H9 (cell line): ENCODE data around the gene NSMCE3. TPM values are rescaled to one million over a fixed set of nuclear protein-coding genes. Genes with fewer than 3 reads are reported as not detected.

Experiments
- DNase-seq: peaks from one replicate; pipeline ENCODE4 v3.0.0-alpha.2; 2017
- H2AFZ ChIP-seq: one replicate; pipeline ENCODE4 v1.6.1; 2013; ENCODE audit warnings: mild to moderate bottlenecking, low read length, control low read depth, moderate library complexity
- H2AK5ac ChIP-seq: 2 replicates; pipeline ENCODE4 v1.6.1; 2013; ENCODE audit warnings: low read length, control low read depth, mixed read lengths; ENCODE audit not compliant: insufficient read length
- H2BK120ac ChIP-seq: one replicate; pipeline ENCODE4 v1.6.1; 2013; ENCODE audit warnings: low read depth, mild to moderate bottlenecking, low read length, control low read depth, inconsistent platforms; ENCODE audit not compliant: poor library complexity, severe bottlenecking
- H2BK12ac ChIP-seq: 2 replicates; pipeline ENCODE4 v1.6.1; 2013; ENCODE audit warnings: low read length, control low read depth, mixed read lengths, low read depth; ENCODE audit not compliant: insufficient read length
- H2BK15ac ChIP-seq: 2 replicates; pipeline ENCODE4 v1.6.1; 2013; ENCODE audit warnings: low read depth, low read length, control low read depth
- H2BK20ac ChIP-seq: one replicate; pipeline ENCODE4 v1.6.1; 2013; ENCODE audit warnings: low read depth, mild to moderate bottlenecking, low read length, control low read depth, inconsistent platforms; ENCODE audit not compliant: poor library complexity, severe bottlenecking
- H2BK5ac ChIP-seq: 2 replicates; pipeline ENCODE4 v1.6.1; 2013; ENCODE audit warnings: low read length, control low read depth, mixed read lengths; ENCODE audit not compliant: insufficient read length
- H3K14ac ChIP-seq: 2 replicates; pipeline ENCODE4 v1.6.1; 2013; ENCODE audit warnings: low read length, control low read depth; ENCODE audit not compliant: insufficient read depth
- H3K18ac ChIP-seq: 2 replicates; pipeline ENCODE4 v1.6.1; 2013; ENCODE audit warnings: low read depth, mild to moderate bottlenecking, mixed read lengths, low read length, control low read depth; ENCODE audit not compliant: insufficient read length
- H3K23ac ChIP-seq: 2 replicates; pipeline ENCODE4 v1.6.1; 2013; ENCODE audit warnings: low read length, control low read depth, mixed read lengths, low read depth; ENCODE audit not compliant: insufficient read length
- H3K23me2 ChIP-seq: 2 replicates; pipeline ENCODE4 v1.6.1; 2013; ENCODE audit warnings: low read depth, mild to moderate bottlenecking, mixed read lengths, low read length, control low read depth; ENCODE audit not compliant: insufficient read length, poor library complexity, severe bottlenecking
- H3K27ac ChIP-seq: 2 replicates; pipeline ENCODE4 v1.5.1; 2013; ENCODE audit warnings: low read length, control low read depth, mixed read lengths, low read depth; ENCODE audit not compliant: insufficient read length
- H3K27me3 ChIP-seq: 2 replicates; pipeline ENCODE4 v1.6.1; 2013; ENCODE audit warnings: low read length, control low read depth, inconsistent platforms; ENCODE audit not compliant: insufficient read depth
- H3K4ac ChIP-seq: 2 replicates; pipeline ENCODE4 v1.6.1; 2013; ENCODE audit warnings: low read depth, mild to moderate bottlenecking, control low read depth, inconsistent platforms, low read length, moderate library complexity
- H3K4me1 ChIP-seq: 2 replicates; pipeline ENCODE4 v1.6.1; 2013; ENCODE audit warnings: low read length, control low read depth, inconsistent platforms; ENCODE audit not compliant: insufficient read depth
- H3K4me2 ChIP-seq: 2 replicates; pipeline ENCODE4 v1.6.1; 2013; ENCODE audit warnings: low read length, control low read depth, mixed read lengths; ENCODE audit not compliant: insufficient read length, insufficient read depth
- H3K56ac ChIP-seq: 2 replicates; pipeline ENCODE4 v1.6.1; 2013; ENCODE audit warnings: low read depth, mild to moderate bottlenecking, mixed read lengths, low read length, control low read depth; ENCODE audit not compliant: insufficient read length
- H3K79me1 ChIP-seq: 2 replicates; pipeline ENCODE4 v1.6.1; 2013; ENCODE audit warnings: low read depth, mild to moderate bottlenecking, moderate library complexity, low read length, control low read depth, inconsistent platforms; ENCODE audit not compliant: insufficient read depth, poor library complexity, severe bottlenecking
- H3K79me2 ChIP-seq: 2 replicates; pipeline ENCODE4 v1.6.1; 2013; ENCODE audit warnings: low read length, control low read depth, inconsistent platforms; ENCODE audit not compliant: insufficient read depth
- H3K9ac ChIP-seq: 2 replicates; pipeline ENCODE4 v1.6.1; 2013; ENCODE audit warnings: low read length, control low read depth, mixed read lengths; ENCODE audit not compliant: insufficient read length; ENCODE audit errors: extremely low read depth
- H3K9me3 ChIP-seq: one replicate; pipeline ENCODE4 v1.6.1; 2013; ENCODE audit warnings: low read depth, low read length, inconsistent platforms; ENCODE audit not compliant: control insufficient read depth
- H3T11ph ChIP-seq: one replicate; pipeline ENCODE4 v1.6.1; 2013; ENCODE audit warnings: mild to moderate bottlenecking, low read length, control low read depth, inconsistent platforms
- H4K20me1 ChIP-seq: one replicate; pipeline ENCODE4 v1.6.1; 2013; ENCODE audit not compliant: control insufficient read depth, insufficient read length, insufficient read depth
- H4K5ac ChIP-seq: 2 replicates; pipeline ENCODE4 v1.6.1; 2013; ENCODE audit warnings: low read depth, mild to moderate bottlenecking, mixed read lengths, low read length, control low read depth; ENCODE audit not compliant: insufficient read length
- H4K8ac ChIP-seq: replicated peaks from 2 replicates; pipeline ENCODE4 v1.6.1; 2013; ENCODE audit warnings: low read length, control low read depth, mixed read lengths, low read depth; ENCODE audit not compliant: insufficient read length
- H4K91ac ChIP-seq: 2 replicates; pipeline ENCODE4 v1.6.1; 2013; ENCODE audit warnings: low read depth, mild to moderate bottlenecking, moderate library complexity, mixed read lengths, low read length, control low read depth; ENCODE audit not compliant: insufficient read length
- H3K27ac Mint-ChIP-seq, 3 experiments: 2 replicates in 2 of 3; 3 replicates in 1 of 3; pipeline ENCODE4 v1.8.0; 2020 to 2021; ENCODE audit warnings: mixed read lengths in 3 of 3, mild to moderate bottlenecking in 1 of 3, moderate library complexity in 1 of 3
- H3K27me3 Mint-ChIP-seq: 2 replicates; pipeline ENCODE4 v1.8.0; 2021; ENCODE audit warnings: low read depth, mild to moderate bottlenecking, moderate library complexity, mixed read lengths
- H3K36me3 Mint-ChIP-seq, 3 experiments: 2 replicates in 2 of 3; 3 replicates in 1 of 3; pipeline ENCODE4 v1.8.0; 2020 to 2021; ENCODE audit warnings: low read depth in 3 of 3, mixed read lengths in 3 of 3; ENCODE audit not compliant: insufficient read depth in 1 of 3
- H3K4me1 Mint-ChIP-seq, 2 experiments: 2 replicates each; pipeline ENCODE4 v1.8.0; 2020; ENCODE audit warnings: mixed read lengths in 2 of 2
- H3K4me3 Mint-ChIP-seq, 2 experiments: 2 replicates in 1 of 2; 3 replicates in 1 of 2; pipeline ENCODE4 v1.8.0; 2020 to 2021; ENCODE audit warnings: mild to moderate bottlenecking in 2 of 2, mixed read lengths in 2 of 2, moderate library complexity in 1 of 2
- H3K9me3 Mint-ChIP-seq, 2 experiments: 2 replicates in 1 of 2; 3 replicates in 1 of 2; pipeline ENCODE4 v1.8.0; 2020; ENCODE audit warnings: mild to moderate bottlenecking in 2 of 2, mixed read lengths in 2 of 2, moderate library complexity in 1 of 2
- WGBS: extraction: QIAGEN DNeasy Blood & Tissue Kit; methylation state at CpG from one replicate; pipeline ENCODE4 v1.1.7; 2013; ENCODE audit warnings: missing lambda C conversion rate, low lambda C conversion rate, mixed read lengths; ENCODE audit not compliant: insufficient read length; ENCODE audit errors: extremely low coverage; 5-methylcytosine and 5-hydroxymethylcytosine counted together
- total RNA-seq: library from RNA; stranded (reverse); gene quantifications from 2 replicates; pipeline ENCODE4 v1.2.1, GENCODE V29; 2021
- TF ChIP-seq, protein P1 (sequence below): fragments of 200-600 bp; sonication (generic); conservative IDR thresholded peaks from 3 replicates; pipeline ENCODE4 v1.8.0; 2021; ENCODE audit warnings: antibody characterized with exemption, mild to moderate bottlenecking

The NSMCE3 gene
- total RNA-seq, 1 experiment from 2014 or later = 6.9 TPM

DNA sequence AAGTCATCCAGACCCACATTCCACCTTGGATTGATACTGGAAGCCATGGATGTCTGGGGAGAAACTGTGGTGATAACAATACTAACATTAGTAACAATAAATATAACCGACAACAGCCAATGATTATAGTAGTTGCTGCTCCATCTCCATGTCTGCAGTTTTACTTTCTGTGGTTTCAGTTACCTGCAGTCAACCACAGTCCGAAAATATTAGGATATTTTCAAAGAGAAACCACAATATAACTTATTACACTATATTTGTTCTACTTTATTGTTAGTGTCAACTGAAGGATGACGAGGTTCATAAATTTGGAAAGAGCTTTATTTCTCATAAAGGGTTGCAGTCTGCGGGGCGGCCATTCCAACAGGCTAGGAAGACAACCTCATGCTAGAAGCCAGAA, 2.6 kb upstream of the NSMCE3 start:
- no peaks in the 10 kb centered on the region for H3K27me3 ChIP-seq
- no peak overlapping the region for H3K4me2 ChIP-seq
- H3T11ph ChIP-seq = no peak overlapping the region
- H2BK12ac ChIP-seq = no peak overlapping the region
- Mint-ChIP-seq H3K4me3 (no peak overlapping the region), H3K27ac (no peak overlapping the region), H3K9me3 (no peaks in the 10 kb centered on the region), H3K36me3 (no peaks in the 10 kb centered on the region), H3K27me3 (no peaks in the 10 kb centered on the region), H3K4me1 (peaks cover 22 to 24% of the 10 kb centered on the region in 2 experiments)
- H3K9me3 ChIP-seq = no peaks in the 10 kb centered on the region
- no peak overlapping the region for H4K91ac ChIP-seq
- peaks cover 1% of the 10 kb centered on the region; the same call in 1 of the 2 replicates for H3K79me2 ChIP-seq
- no peak overlapping the region for H2AK5ac ChIP-seq
- no peak overlapping the region for H2BK15ac ChIP-seq
- H3K79me1 ChIP-seq = no peaks in the 10 kb centered on the region
- TF ChIP-seq, protein P1, sequence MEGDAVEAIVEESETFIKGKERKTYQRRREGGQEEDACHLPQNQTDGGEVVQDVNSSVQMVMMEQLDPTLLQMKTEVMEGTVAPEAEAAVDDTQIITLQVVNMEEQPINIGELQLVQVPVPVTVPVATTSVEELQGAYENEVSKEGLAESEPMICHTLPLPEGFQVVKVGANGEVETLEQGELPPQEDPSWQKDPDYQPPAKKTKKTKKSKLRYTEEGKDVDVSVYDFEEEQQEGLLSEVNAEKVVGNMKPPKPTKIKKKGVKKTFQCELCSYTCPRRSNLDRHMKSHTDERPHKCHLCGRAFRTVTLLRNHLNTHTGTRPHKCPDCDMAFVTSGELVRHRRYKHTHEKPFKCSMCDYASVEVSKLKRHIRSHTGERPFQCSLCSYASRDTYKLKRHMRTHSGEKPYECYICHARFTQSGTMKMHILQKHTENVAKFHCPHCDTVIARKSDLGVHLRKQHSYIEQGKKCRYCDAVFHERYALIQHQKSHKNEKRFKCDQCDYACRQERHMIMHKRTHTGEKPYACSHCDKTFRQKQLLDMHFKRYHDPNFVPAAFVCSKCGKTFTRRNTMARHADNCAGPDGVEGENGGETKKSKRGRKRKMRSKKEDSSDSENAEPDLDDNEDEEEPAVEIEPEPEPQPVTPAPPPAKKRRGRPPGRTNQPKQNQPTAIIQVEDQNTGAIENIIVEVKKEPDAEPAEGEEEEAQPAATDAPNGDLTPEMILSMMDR = no peak
- no CpG with 5 or more reads among the region's 5 CpGs for WGBS
- DNase-seq = no peak
- no peak overlapping the region for H3K9ac ChIP-seq
- H3K18ac ChIP-seq = no peak overlapping the region
- no peak overlapping the region for H3K23ac ChIP-seq
- H2BK120ac ChIP-seq = no peak overlapping the region
- no peak overlapping the region for H4K5ac ChIP-seq
- no peak overlapping the region for H4K8ac ChIP-seq
- H2BK20ac ChIP-seq = no peak overlapping the region
- H2BK5ac ChIP-seq = no peak overlapping the region
- H3K4ac ChIP-seq = no peak overlapping the region
- H3K4me1 ChIP-seq = peaks cover 1% of the 10 kb centered on the region; the same call in 1 of the 2 replicates
- no peak overlapping the region for H3K14ac ChIP-seq
- H2AFZ ChIP-seq = no peak overlapping the region
- no peak overlapping the region for H3K27ac ChIP-seq
- H3K23me2 ChIP-seq = peaks cover 12% of the 10 kb centered on the region
- no peaks in the 10 kb centered on the region for H4K20me1 ChIP-seq
- H3K56ac ChIP-seq = no peak overlapping the region
